MCF 10A (cell line): ENCODE results near the gene MRI1. TPM values are rescaled to one million over a fixed set of nuclear protein-coding genes. Genes with fewer than 3 reads are reported as not detected.

Experiments
- BruUV-seq: library from RNA; stranded (reverse); fragments of 400-500 nt; replicated peaks from 2 replicates; lab custom pipeline; 2021; lab: Mats Ljungman, UMichigan
- CTCF ChIA-PET: fragments of 300-600 bp; sonication (Branson Sonifier 250); formaldehyde crosslinking; extraction: SDS; loops from one replicate; lab custom pipeline; 2021; ENCODE audit warnings: antibody characterized with exemption, inconsistent platforms; lab: Yijun Ruan, JAX
- POLR2A ChIA-PET: fragments of 300-600, 350-650 bp; sonication (Branson Sonifier 250); formaldehyde crosslinking; extraction: SDS; loops from one replicate; lab custom pipeline; 2020; ENCODE audit warnings: antibody characterized with exemption, inconsistent platforms; lab: Yijun Ruan, JAX
- DNase-seq: peaks from one replicate; pipeline ENCODE4 v3.0.0-alpha.2; 2018; ENCODE audit not compliant: unreplicated experiment
- H3K27ac Mint-ChIP-seq: one replicate; pipeline ENCODE4 v1.8.0; 2022; ENCODE audit warnings: mild to moderate bottlenecking, low read depth, mixed read lengths; ENCODE audit not compliant: unreplicated experiment
- H3K27me3 Mint-ChIP-seq: one replicate; pipeline ENCODE4 v1.8.0; 2022; ENCODE audit warnings: mixed read lengths; ENCODE audit not compliant: insufficient read depth, unreplicated experiment
- H3K36me3 Mint-ChIP-seq: one replicate; pipeline ENCODE4 v1.8.0; 2022; ENCODE audit warnings: mild to moderate bottlenecking, moderate library complexity, mixed read lengths; ENCODE audit not compliant: insufficient read depth, unreplicated experiment
- H3K4me1 Mint-ChIP-seq: one replicate; pipeline ENCODE4 v1.8.0; 2022; ENCODE audit warnings: mixed read lengths; ENCODE audit not compliant: insufficient read depth, unreplicated experiment
- H3K4me3 Mint-ChIP-seq: one replicate; pipeline ENCODE4 v1.8.0; 2022; ENCODE audit warnings: mild to moderate bottlenecking, moderate library complexity, mixed read lengths; ENCODE audit not compliant: unreplicated experiment
- H3K9me3 Mint-ChIP-seq: one replicate; pipeline ENCODE4 v1.8.0; 2022; ENCODE audit warnings: mixed read lengths; ENCODE audit not compliant: unreplicated experiment
- intact Hi-C: fragments of 100-400 bp; cut with micrococcal nuclease; formaldehyde crosslinking; loops from 2 replicates; pipeline ENCODE4 v1.14.1; 2022
- total RNA-seq: library from RNA; stranded (reverse); gene quantifications from 2 replicates; pipeline ENCODE4 v1.2.3, GENCODE V29; 2022
- TF ChIP-seq, protein P1 (sequence below): fragments of 200-600 bp; IDR thresholded peaks from one replicate; pipeline ENCODE4 v1.8.0; 2022; ENCODE audit warnings: antibody characterized with exemption, mild to moderate bottlenecking; ENCODE audit not compliant: unreplicated experiment

The MRI1 gene
- total RNA-seq, 1 experiment from 2014 or later = 27.0 TPM

DNA sequence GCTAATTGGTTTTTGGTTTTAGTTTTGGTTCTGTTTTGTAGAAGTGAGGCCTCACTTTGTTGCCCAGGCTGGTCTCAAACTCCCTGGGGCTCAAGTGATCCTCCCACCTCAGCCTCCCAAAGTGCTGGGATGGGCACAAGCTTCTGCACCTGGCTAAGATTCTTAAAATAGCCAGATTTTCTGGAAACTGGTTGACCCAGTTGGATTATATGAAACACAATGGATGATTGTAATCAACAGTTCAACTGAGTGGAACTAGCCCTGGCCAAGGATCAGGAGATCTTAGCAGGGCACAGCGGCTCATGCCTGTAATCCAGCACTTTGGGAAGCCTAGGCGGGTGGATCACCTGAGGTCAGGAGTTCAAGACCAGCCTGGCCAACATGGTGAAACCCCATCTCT lies 29.6 kb upstream of the MRI1 start:
- Mint-ChIP-seq H3K27me3 (no peaks in the 10 kb centered on the region), H3K4me3 (no peak overlapping the region), H3K36me3 (peaks cover 11% of the 10 kb centered on the region), H3K4me1 (peaks cover 17% of the 10 kb centered on the region), H3K9me3 (no peaks in the 10 kb centered on the region), H3K27ac (no peak overlapping the region)
- POLR2A ChIA-PET = interaction anchor here (6.2 kb wide), 1 partner anchor 13 kb away, joined by 47 read pairs; a partner anchor contains a TSS
- CTCF ChIA-PET = interaction anchor here (1.0 kb wide), 1 partner anchor 13 kb away, joined by 5 read pairs; a partner anchor contains a TSS
- no peak for DNase-seq
- BruUV-seq = no TSS peak
- intact Hi-C loops = loop anchor here (5.0 kb wide), 1 partner anchor 128 kb away; no protein-coding TSS in a partner anchor
- TF ChIP-seq, protein P1, sequence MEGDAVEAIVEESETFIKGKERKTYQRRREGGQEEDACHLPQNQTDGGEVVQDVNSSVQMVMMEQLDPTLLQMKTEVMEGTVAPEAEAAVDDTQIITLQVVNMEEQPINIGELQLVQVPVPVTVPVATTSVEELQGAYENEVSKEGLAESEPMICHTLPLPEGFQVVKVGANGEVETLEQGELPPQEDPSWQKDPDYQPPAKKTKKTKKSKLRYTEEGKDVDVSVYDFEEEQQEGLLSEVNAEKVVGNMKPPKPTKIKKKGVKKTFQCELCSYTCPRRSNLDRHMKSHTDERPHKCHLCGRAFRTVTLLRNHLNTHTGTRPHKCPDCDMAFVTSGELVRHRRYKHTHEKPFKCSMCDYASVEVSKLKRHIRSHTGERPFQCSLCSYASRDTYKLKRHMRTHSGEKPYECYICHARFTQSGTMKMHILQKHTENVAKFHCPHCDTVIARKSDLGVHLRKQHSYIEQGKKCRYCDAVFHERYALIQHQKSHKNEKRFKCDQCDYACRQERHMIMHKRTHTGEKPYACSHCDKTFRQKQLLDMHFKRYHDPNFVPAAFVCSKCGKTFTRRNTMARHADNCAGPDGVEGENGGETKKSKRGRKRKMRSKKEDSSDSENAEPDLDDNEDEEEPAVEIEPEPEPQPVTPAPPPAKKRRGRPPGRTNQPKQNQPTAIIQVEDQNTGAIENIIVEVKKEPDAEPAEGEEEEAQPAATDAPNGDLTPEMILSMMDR = no peak

DNA sequence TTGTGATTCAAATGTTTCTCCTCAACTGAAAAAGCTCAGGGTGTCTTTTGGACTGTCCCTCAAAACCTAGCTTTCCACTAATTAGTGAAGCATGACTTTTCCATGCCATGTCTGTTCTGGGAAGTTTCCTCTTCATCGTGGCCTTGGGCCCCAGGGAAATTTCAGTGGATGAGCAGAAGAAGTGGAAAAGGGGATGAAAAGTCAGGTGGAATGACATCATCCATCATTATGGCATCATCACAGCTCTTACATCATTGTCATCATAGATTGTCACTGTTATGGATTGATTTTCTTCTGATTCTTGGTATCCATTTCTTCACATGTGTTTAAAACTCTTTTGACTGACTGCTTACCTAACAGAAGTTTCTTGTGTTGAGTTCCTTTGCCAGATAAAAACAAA lies 26.2 kb upstream of the MRI1 start:
- no TSS peak for BruUV-seq
- CTCF ChIA-PET = interaction anchor here (0.6 to 0.8 kb wide), 4 partner anchors 17 to 399 kb away, joined by 3 to 4 read pairs (median 3); no protein-coding TSS in a partner anchor
- POLR2A ChIA-PET = interaction anchor here (1.0 kb wide), 1 partner anchor 10 kb away, joined by 6 read pairs; a partner anchor contains a TSS
- H3K27ac Mint-ChIP-seq = no peak overlapping the region
- no peaks in the 10 kb centered on the region for H3K4me1 Mint-ChIP-seq
- TF ChIP-seq, protein P1 = no peak
- no peak overlapping the region for H3K4me3 Mint-ChIP-seq
- peaks cover 16% of the 10 kb centered on the region for H3K36me3 Mint-ChIP-seq
- H3K9me3 Mint-ChIP-seq = no peaks in the 10 kb centered on the region
- no peak for DNase-seq
- intact Hi-C loops = no loop called here
- no peaks in the 10 kb centered on the region for H3K27me3 Mint-ChIP-seq

DNA sequence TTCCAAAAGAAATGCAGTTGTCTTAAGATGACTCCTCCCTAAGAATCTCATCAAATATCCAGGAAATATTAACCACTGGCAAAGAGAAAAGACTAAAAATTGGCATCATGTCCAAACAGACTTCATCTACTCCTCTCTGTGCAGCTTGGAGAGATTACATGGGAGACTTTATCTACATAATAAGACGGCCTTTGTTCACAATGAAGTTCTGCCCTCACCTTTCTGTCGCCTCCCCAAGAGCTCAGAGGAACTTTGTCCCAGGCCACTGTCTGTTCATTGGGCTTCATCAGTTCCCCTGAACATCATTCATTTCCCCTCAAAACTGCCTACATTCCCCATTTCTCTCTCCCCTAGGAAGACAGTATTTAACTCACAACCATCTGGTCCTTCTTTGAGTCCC lies 22.4 kb upstream of the MRI1 start:
- Mint-ChIP-seq H3K36me3 (peaks cover 11% of the 10 kb centered on the region), H3K4me1 (no peaks in the 10 kb centered on the region), H3K27me3 (no peaks in the 10 kb centered on the region), H3K4me3 (no peak overlapping the region), H3K9me3 (no peaks in the 10 kb centered on the region), H3K27ac (no peak overlapping the region)
- intact Hi-C loops = no loop called here
- BruUV-seq = no TSS peak
- CTCF ChIA-PET = interaction anchor here (0.6 to 3.1 kb wide), 5 partner anchors 10 to 121 kb away, joined by 3 to 13 read pairs (median 3); no protein-coding TSS in a partner anchor
- TF ChIP-seq, protein P1 = no peak
- POLR2A ChIA-PET = no interaction called here
- DNase-seq = no peak

DNA sequence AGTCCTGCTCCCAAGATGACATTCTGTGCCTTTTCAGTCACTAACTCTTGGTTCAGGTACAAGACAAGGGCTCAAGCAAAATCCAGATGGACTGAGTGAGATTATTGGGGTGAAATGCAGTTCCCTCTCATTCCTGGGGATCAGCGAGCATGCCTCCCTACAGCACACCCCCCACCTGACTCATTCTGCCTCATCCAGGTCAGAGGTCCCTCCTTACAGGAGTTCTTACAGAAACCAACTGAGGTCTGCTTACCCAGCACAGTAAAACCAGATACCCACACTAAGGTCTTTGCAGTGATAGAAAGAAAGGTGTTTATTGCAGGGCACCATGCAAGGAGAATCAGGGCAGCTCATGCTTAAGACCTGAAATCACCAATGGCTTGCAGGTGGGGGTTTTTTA lies 21.6 kb upstream of the MRI1 start:
- TF ChIP-seq, protein P1 = no peak
- Mint-ChIP-seq H3K4me3 (no peak overlapping the region), H3K27ac (no peak overlapping the region), H3K27me3 (no peaks in the 10 kb centered on the region), H3K36me3 (peaks cover 11% of the 10 kb centered on the region), H3K9me3 (no peaks in the 10 kb centered on the region), H3K4me1 (no peaks in the 10 kb centered on the region)
- BruUV-seq = no TSS peak
- intact Hi-C loops = no loop called here
- DNase-seq = no peak
- ChIA-PET POLR2A (no interaction called here), CTCF (interaction anchor here (0.6 to 3.1 kb wide), 3 partner anchors 11 to 155 kb away, joined by 3 to 13 read pairs (median 3); no protein-coding TSS in a partner anchor)
